Thymus (tissue), 11 donors: Measurements from ENCODE around the gene LOXL3. TPM values are rescaled to one million over a fixed set of nuclear protein-coding genes. Genes with fewer than 3 reads are reported as not detected.

ENCODE experiments used
- DNase-seq, 9 donors: peaks; one replicate each; pipeline ENCODE4 v3.0.0-alpha.2; 2013; ENCODE audit warnings: low spot score in 9 of 9, low read depth in 6 of 9, missing footprints in 1 of 9
- H3K27ac ChIP-seq, 2 donors: one replicate each; pipeline ENCODE4 v1.5.1; 2013; ENCODE audit warnings: control low read depth in 1 of 2, low read depth in 1 of 2, low read length in 1 of 2, mild to moderate bottlenecking in 1 of 2, moderate library complexity in 1 of 2
- H3K27me3 ChIP-seq, 2 donors: one replicate each; pipeline ENCODE4 v1.5.1; 2013; ENCODE audit warnings: low read length in 1 of 2; ENCODE audit not compliant: control insufficient read depth in 2 of 2, insufficient read depth in 1 of 2
- H3K36me3 ChIP-seq, 2 donors: one replicate each; pipeline ENCODE4 v1.5.1; 2013; ENCODE audit warnings: low read length in 1 of 2, mild to moderate bottlenecking in 1 of 2, moderate library complexity in 1 of 2; ENCODE audit not compliant: control insufficient read depth in 2 of 2, insufficient read depth in 2 of 2
- H3K4me1 ChIP-seq, 2 donors: one replicate each; pipeline ENCODE4 v1.5.1; 2013; ENCODE audit warnings: low read length in 2 of 2; ENCODE audit not compliant: control insufficient read depth in 2 of 2, insufficient read depth in 2 of 2
- H3K4me3 ChIP-seq, 2 donors: one replicate each; pipeline ENCODE4 v1.5.1; 2013; ENCODE audit warnings: low read length in 2 of 2, control low read depth in 1 of 2, mild to moderate bottlenecking in 1 of 2
- H3K9me3 ChIP-seq, 2 donors: one replicate each; pipeline ENCODE4 v1.5.1; 2013; ENCODE audit warnings: low read length in 1 of 2, mild to moderate bottlenecking in 1 of 2; ENCODE audit not compliant: control insufficient read depth in 2 of 2, insufficient read depth in 1 of 2
- WGBS: extraction: QIAGEN DNeasy Blood & Tissue Kit; methylation state at CpG from one replicate; pipeline ENCODE4 v1.1.7; 2013; 5-methylcytosine and 5-hydroxymethylcytosine counted together
- polyA plus RNA-seq: library from polyadenylated mRNA; stranded (reverse); fragments of 200-250 nt; gene quantifications from one replicate; pipeline ENCODE4 v1.2.3, GENCODE V29; 2013
- total RNA-seq: library from RNA; stranded (reverse); fragments of 120-200 nt; gene quantifications from one replicate; pipeline ENCODE4 v1.2.4, GENCODE V29; 2013
- donor health status: healthy.

Gene LOXL3
- total and polyA plus RNA-seq, 2 donors = 1.4 to 1.6 TPM

DNA sequence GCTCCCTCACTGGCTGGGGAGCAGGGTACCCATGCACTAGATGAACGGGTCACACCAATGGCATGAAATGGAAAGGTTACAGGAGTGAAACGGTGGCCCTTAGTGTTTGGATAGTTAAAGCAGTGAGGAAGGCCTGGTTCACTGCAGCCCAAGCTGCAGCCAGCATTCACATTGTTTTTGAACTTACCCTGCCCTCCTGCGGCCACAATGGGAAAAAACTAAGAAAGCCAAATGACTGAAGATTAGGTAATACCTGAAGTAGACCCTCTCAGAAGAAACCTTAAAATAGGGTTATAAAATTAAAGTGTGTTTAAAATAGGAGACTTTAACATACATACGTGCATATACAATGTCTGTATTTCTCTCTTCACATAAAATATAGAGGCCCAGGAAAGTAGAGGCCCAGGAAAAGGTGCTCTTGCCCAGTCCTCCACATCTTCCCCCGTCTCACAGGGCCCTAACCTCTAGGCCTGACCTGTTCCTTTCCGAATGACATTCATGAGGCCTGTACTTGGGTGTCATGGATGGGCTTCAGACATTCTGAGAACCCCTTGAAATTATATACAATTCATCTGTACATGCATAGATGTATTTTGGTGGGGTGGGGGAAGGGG is 34.0 kb upstream of the LOXL3 start:
- Histone ChIP-seq H3K9me3 (no peaks in the 10 kb centered on the region), H3K4me1 (no peaks in the 10 kb centered on the region), H3K27ac (no peak overlapping the region), H3K4me3 (no peak overlapping the region), H3K27me3 (no peaks in the 10 kb centered on the region), H3K36me3 (no peaks in the 10 kb centered on the region)
- WGBS = 27% methylated on average over 6 of the region's 6 CpGs
- DNase-seq = peak in 6 of 9 donors; percentile 30 to 74 (median 42)

- H3K9me3 ChIP-seq = no peaks in the 10 kb centered on the region
- H3K27me3 ChIP-seq = no peaks in the 10 kb centered on the region
- H3K36me3 ChIP-seq = no peaks in the 10 kb centered on the region
- peak in 1 of 9 donors; percentile 14 for DNase-seq
- WGBS = 45% methylated on average over 4 of the region's 4 CpGs
- H3K27ac ChIP-seq = no peak overlapping the region
- no peak overlapping the region for H3K4me3 ChIP-seq
- H3K4me1 ChIP-seq = no peaks in the 10 kb centered on the region
Measured at GRCh38 chr2:74585406-74586185, 31.9 kb upstream of the LOXL3 start.

GRCh38 chr2:74584088-74584645 is 30.4 kb upstream of the LOXL3 start:
- no peaks in the 10 kb centered on the region for H3K9me3 ChIP-seq
- no peak overlapping the region for H3K27ac ChIP-seq
- H3K4me3 ChIP-seq = no peak overlapping the region
- no peaks in the 10 kb centered on the region for H3K36me3 ChIP-seq
- H3K27me3 ChIP-seq = no peaks in the 10 kb centered on the region
- 61% methylated on average over 2 of the region's 2 CpGs for WGBS
- no peak for DNase-seq
- H3K4me1 ChIP-seq = no peaks in the 10 kb centered on the region

DNA sequence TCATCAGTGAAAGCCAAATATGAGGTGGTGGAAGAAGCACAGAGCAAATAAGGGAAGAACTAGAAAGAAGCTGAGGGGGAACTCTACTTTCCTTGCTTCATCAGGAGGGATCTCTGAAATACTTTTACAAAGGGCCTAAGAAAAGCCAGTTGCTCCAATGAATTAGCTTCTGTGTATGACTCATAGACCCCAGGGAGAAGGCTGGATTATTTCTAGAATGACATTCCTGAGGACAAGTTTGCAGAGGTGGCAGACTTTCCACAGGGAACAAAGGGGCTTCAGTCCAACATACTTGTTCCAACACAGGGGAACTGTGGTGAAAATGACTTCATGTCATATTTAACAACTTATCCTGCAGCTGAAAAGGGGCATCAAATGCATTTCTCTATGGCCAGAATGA is 29.8 kb upstream of the LOXL3 start:
- Histone ChIP-seq H3K9me3 (no peaks in the 10 kb centered on the region), H3K27me3 (no peaks in the 10 kb centered on the region), H3K36me3 (no peaks in the 10 kb centered on the region), H3K4me1 (no peaks in the 10 kb centered on the region), H3K4me3 (no peak overlapping the region), H3K27ac (no peak overlapping the region)
- no peak for DNase-seq

GRCh38 chr2:74582184-74582583 is 28.4 kb upstream of the LOXL3 start:
- Histone ChIP-seq H3K4me3 (no peak overlapping the region), H3K27me3 (no peaks in the 10 kb centered on the region), H3K9me3 (no peaks in the 10 kb centered on the region), H3K36me3 (no peaks in the 10 kb centered on the region), H3K27ac (no peak overlapping the region), H3K4me1 (peaks cover 0 to 3% of the 10 kb centered on the region in 2 donors)
- DNase-seq = no peak
- 95% methylated on average over 2 of the region's 2 CpGs for WGBS

DNA sequence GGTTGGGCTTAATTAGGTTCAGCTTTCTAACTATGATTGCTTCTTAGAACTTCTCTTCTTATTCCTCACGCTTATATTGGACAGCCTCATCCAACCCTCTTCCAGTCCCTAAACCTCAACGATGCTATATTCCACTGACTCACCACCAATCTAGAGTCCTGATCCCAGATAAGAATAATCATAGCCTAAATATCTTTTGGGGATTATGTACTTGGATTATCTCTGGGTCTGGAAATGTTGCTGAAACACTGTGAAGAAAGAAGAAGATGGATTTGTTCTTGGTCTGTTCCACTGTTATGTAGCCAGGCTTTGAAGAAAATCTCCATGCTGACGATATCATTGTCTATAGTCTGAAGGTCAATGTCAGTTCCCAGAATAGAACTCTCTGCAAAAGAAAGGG is 27.7 kb upstream of the LOXL3 start:
- Histone ChIP-seq H3K36me3 (no peaks in the 10 kb centered on the region), H3K4me1 (peaks cover 0 to 3% of the 10 kb centered on the region in 2 donors), H3K9me3 (no peaks in the 10 kb centered on the region), H3K27me3 (no peaks in the 10 kb centered on the region), H3K4me3 (no peak overlapping the region), H3K27ac (no peak overlapping the region)
- no peak for DNase-seq
- WGBS = 98% methylated on average over 3 of the region's 3 CpGs

GRCh38 chr2:74578408-74578807 is 24.7 kb upstream of the LOXL3 start:
- H3K4me3 ChIP-seq = no peak overlapping the region
- no peaks in the 10 kb centered on the region for H3K27me3 ChIP-seq
- H3K36me3 ChIP-seq = no peaks in the 10 kb centered on the region
- H3K27ac ChIP-seq = no peak overlapping the region
- DNase-seq = no peak
- H3K4me1 ChIP-seq = peaks cover 0 to 3% of the 10 kb centered on the region in 2 donors
- H3K9me3 ChIP-seq = no peaks in the 10 kb centered on the region
- 94% methylated on average over 3 of the region's 3 CpGs for WGBS

- Histone ChIP-seq H3K4me3 (no peak overlapping the region), H3K4me1 (peaks cover 0 to 3% of the 10 kb centered on the region in 2 donors), H3K27ac (no peak overlapping the region), H3K9me3 (no peaks in the 10 kb centered on the region), H3K36me3 (no peaks in the 10 kb centered on the region), H3K27me3 (no peaks in the 10 kb centered on the region)
- no peak for DNase-seq
- WGBS = 26% methylated on average over 2 of the region's 2 CpGs
Measured at GRCh38 chr2:74577448-74577847, 23.7 kb upstream of the LOXL3 start.

GRCh38 chr2:74576863-74577229 is 23.1 kb upstream of the LOXL3 start:
- Histone ChIP-seq H3K9me3 (no peaks in the 10 kb centered on the region), H3K4me1 (peaks cover 0 to 3% of the 10 kb centered on the region in 2 donors), H3K27me3 (no peaks in the 10 kb centered on the region), H3K36me3 (no peaks in the 10 kb centered on the region), H3K4me3 (no peak overlapping the region), H3K27ac (no peak overlapping the region)
- WGBS = 9% methylated on average over 1 of the region's 1 CpG
- no peak for DNase-seq
